Measurements from ENCODE around the gene PROK2. TPM values are rescaled to one million over a fixed set of nuclear protein-coding genes. Genes with fewer than 3 reads are reported as not detected.

The PROK2 gene
- total RNA-seq, 1 donor from 2014 or later: not detected

DNA sequence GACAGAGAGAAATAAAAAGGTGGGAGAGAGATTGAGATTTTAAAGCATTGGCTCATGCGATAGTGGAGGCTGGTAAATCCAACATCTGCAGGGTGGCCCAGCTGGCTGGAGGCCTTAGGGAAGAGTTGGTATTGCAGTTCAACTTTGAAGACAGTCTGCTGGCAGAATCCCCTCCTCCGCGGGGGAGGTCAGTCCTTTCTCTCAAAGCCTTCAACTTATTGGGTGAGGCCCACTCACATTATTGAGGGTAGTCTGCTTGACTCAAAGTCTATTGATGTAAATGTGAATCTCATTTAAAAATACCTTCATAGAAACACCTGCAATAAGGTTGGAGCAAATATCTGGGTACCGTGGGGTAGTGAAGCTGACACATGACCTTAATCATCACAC lies 31.8 kb upstream of the PROK2 start:
- H3K4me1 Mint-ChIP-seq (ENCODE audit: unreplicated experiment): no peaks in the 10 kb centered on the region
- H3K4me3 Mint-ChIP-seq (ENCODE audit: unreplicated experiment): no peak overlapping the region
- H3K27ac Mint-ChIP-seq (ENCODE audit: unreplicated experiment): no peak overlapping the region
- TF ChIP-seq CTCF (IDR thresholded peaks at IDR 0.05; ENCODE audit: unreplicated experiment): no peak
- H3K9me3 Mint-ChIP-seq (ENCODE audit: unreplicated experiment): no peaks in the 10 kb centered on the region
- no peaks in the 10 kb centered on the region for H3K36me3 Mint-ChIP-seq (ENCODE audit: low read depth, unreplicated experiment)
- no peak for DNase-seq (ENCODE audit: low spot score)
- peaks cover 3% of the 10 kb centered on the region for H3K27me3 Mint-ChIP-seq (ENCODE audit: unreplicated experiment)

GRCh38 chr3:71815340-71816067 lies 30.6 kb upstream of the PROK2 start:
- no peak overlapping the region for H3K4me3 Mint-ChIP-seq (ENCODE audit: unreplicated experiment)
- no peaks in the 10 kb centered on the region for H3K9me3 Mint-ChIP-seq (ENCODE audit: unreplicated experiment)
- DNase-seq (ENCODE audit: low spot score): no peak
- no peaks in the 10 kb centered on the region for H3K4me1 Mint-ChIP-seq (ENCODE audit: unreplicated experiment)
- TF ChIP-seq CTCF (IDR thresholded peaks at IDR 0.05; ENCODE audit: unreplicated experiment): no peak
- peaks cover 3% of the 10 kb centered on the region for H3K27me3 Mint-ChIP-seq (ENCODE audit: unreplicated experiment)
- no peaks in the 10 kb centered on the region for H3K36me3 Mint-ChIP-seq (ENCODE audit: low read depth, unreplicated experiment)
- H3K27ac Mint-ChIP-seq (ENCODE audit: unreplicated experiment): no peak overlapping the region

- Mint-ChIP-seq H3K27me3 (ENCODE audit: unreplicated experiment) (peaks cover 3% of the 10 kb centered on the region), H3K4me3 (ENCODE audit: unreplicated experiment) (no peak overlapping the region), H3K4me1 (ENCODE audit: unreplicated experiment) (no peaks in the 10 kb centered on the region), H3K27ac (ENCODE audit: unreplicated experiment) (no peak overlapping the region), H3K36me3 (ENCODE audit: low read depth, unreplicated experiment) (no peaks in the 10 kb centered on the region), H3K9me3 (ENCODE audit: unreplicated experiment) (no peaks in the 10 kb centered on the region)
- no peak for DNase-seq (ENCODE audit: low spot score)
- no peak for TF ChIP-seq CTCF (IDR thresholded peaks at IDR 0.05; ENCODE audit: unreplicated experiment)
Measured at GRCh38 chr3:71813704-71814103, 28.8 kb upstream of the PROK2 start.

DNA sequence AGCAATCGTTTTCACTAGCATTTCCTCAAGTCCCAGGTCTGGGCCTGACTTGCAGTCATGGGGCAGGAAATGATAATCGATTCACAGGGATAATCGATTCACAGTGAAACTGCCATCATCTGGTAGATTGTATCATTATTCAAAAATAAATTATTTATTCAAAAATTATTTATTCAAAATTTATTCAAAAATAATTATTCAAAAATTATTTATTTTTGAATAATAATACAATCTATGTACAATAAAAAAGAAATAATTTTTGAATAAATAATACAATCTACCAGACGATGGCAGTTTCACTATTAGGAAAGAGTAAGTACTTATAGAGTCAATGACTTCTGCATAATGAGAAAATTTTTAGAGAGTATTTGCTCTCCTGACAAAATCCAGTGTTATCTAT lies 28.1 kb upstream of the PROK2 start:
- H3K4me3 Mint-ChIP-seq (ENCODE audit: unreplicated experiment): no peak overlapping the region
- no peak overlapping the region for H3K27ac Mint-ChIP-seq (ENCODE audit: unreplicated experiment)
- no peak for TF ChIP-seq CTCF (IDR thresholded peaks at IDR 0.05; ENCODE audit: unreplicated experiment)
- peaks cover 3% of the 10 kb centered on the region for H3K27me3 Mint-ChIP-seq (ENCODE audit: unreplicated experiment)
- no peak for DNase-seq (ENCODE audit: low spot score)
- no peaks in the 10 kb centered on the region for H3K4me1 Mint-ChIP-seq (ENCODE audit: unreplicated experiment)
- H3K36me3 Mint-ChIP-seq (ENCODE audit: low read depth, unreplicated experiment): no peaks in the 10 kb centered on the region
- no peaks in the 10 kb centered on the region for H3K9me3 Mint-ChIP-seq (ENCODE audit: unreplicated experiment)

GRCh38 chr3:71810056-71810455 lies 25.1 kb upstream of the PROK2 start:
- DNase-seq (ENCODE audit: low spot score): no peak
- H3K36me3 Mint-ChIP-seq (ENCODE audit: low read depth, unreplicated experiment): no peaks in the 10 kb centered on the region
- no peaks in the 10 kb centered on the region for H3K27me3 Mint-ChIP-seq (ENCODE audit: unreplicated experiment)
- no peak for TF ChIP-seq CTCF (IDR thresholded peaks at IDR 0.05; ENCODE audit: unreplicated experiment)
- H3K4me1 Mint-ChIP-seq (ENCODE audit: unreplicated experiment): no peaks in the 10 kb centered on the region
- no peaks in the 10 kb centered on the region for H3K9me3 Mint-ChIP-seq (ENCODE audit: unreplicated experiment)
- H3K27ac Mint-ChIP-seq (ENCODE audit: unreplicated experiment): no peak overlapping the region
- no peak overlapping the region for H3K4me3 Mint-ChIP-seq (ENCODE audit: unreplicated experiment)

All from endothelial cell (in vitro differentiated cells).